ENCODE data around the gene CLEC1B.
"Not testable (repeated sequence)": the region's sequence is repeated elsewhere in the genome, so short reads cannot be mapped to it uniquely, and the experiment has no call there.

Gene CLEC1B

GRCh38 chr12:9973949-9974348 is 25.0 kb downstream of the CLEC1B start:
- DNase-seq = no peak

DNA sequence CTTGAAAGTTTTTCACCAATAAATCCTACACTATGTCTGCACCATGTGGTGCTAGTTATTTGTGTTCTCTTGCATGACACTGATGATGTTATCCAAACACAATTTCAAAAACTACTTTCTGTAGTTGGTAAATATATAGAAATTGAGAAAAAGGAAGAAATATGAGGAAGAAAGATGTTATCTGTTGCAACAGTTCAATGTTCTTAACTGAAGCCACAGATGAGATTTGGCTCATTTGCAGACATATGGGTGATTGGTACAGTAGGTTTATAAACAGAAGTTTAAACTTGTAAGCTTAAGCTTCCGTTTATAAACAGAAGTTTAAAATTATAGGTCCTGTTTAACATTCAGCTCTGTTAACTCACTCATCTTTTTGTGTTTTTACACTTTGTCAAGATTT is 27.7 kb downstream of the CLEC1B start, which contains the start of gene CLEC12A:
Gene CLEC12A, plus strand, starts transcription at position 229 of the 400 bp plus-strand sequence. CDS start 188 bp downstream, outside the sequence.
- no peak for DNase-seq

DNA sequence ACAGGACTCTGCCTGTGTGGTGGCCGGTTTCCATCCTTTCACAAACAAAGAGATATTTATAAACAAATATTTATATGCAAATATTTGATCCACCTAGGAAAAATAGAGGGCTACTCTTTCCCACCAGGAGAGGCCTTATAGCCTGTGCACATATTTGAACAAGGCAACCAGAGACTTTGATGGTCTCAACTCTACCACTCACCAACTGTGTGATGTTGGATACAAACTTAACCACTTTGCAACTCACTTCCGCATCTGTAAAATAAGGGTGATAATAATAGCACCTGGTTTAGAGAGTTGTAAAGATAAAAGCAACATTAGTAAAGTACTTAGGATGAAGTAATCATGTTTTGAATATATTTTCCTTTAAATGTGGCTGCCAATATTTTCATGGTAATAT is 29.2 kb downstream of the CLEC1B start:
- no peak for DNase-seq

- no peak for DNase-seq
Observed at GRCh38 chr12:9961901-9962300, 37.0 kb downstream of the CLEC1B start.

GRCh38 chr12:9961106-9961505 is 37.8 kb downstream of the CLEC1B start:
- no peak for DNase-seq

DNA sequence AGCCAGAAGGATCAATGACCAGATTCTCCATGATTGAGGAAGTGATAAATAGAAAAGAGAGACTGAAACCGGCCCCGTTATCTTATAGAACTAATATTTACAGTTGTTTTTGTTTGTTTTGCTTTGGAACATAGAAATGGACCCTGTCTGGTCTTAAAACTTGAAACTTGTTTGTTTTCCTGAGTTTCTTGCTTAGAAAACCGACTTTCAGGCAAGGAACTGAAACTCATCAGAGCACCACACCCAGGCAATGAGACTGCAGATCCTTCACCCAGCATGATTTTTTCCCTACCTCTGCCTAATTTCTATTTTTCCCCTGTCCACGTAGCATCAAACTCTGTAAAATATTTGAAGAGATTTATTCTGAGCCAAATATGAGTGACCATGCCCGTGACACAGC is 38.3 kb downstream of the CLEC1B start:
- no peak for DNase-seq

DNA sequence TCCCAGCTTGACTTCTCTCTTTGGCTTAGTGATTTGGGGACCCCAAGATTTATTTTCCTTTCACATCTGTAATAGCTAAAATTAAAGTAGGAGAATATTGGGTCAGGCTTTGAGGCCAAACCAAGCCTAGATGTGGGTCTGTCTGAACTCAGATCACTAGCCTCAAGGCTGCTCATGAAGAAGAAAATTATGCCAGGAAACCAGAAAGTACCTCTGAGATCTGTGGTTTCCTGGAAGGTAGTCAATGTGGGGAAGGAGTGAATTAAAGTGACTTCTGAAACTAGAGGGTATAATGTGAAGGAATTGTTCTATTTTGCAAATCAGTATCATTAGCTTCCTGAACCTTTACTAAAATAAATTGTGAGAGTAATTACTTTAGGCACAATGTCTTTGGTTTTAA is 41.1 kb downstream of the CLEC1B start:
- DNase-seq = no peak

GRCh38 chr12:9952954-9953729 is 45.8 kb downstream of the CLEC1B start:
- DNase-seq = not testable (repeated sequence)

DNA sequence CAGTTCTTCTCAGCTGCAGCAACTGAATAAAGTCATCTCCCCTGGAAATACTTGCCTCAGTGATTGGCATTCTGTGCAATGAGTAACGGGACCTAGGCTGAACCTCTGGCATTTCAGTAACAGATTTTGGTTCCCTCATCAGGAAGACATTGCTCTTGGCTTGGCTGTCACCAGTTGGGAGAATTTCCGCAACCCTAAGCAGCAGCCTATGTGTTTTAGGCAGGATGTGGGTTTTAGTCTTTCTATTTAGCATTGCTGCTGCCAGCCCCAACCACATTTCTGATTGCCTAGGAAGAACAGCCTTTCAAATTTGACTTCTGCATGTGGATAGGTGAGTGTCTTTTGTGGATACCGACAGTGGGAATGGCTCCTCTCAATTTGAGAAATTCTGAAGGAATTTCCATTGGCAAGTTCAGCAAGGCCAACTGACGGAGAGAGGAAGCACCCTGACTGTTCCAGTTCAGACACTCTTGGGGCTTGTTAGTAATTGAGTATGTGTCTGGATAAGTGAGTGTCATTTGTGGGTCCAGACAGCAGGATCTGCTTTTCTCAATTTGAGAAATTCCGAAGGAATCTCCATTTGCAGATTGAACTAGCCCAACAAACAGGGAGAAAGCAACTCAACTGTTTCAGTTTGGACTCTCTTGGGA is 47.8 kb downstream of the CLEC1B start:
- peak in 1 of 2 donors; percentile 12 for DNase-seq

- no peak for DNase-seq
Observed at GRCh38 chr12:9948606-9949296, 50.2 kb downstream of the CLEC1B start.

DNA sequence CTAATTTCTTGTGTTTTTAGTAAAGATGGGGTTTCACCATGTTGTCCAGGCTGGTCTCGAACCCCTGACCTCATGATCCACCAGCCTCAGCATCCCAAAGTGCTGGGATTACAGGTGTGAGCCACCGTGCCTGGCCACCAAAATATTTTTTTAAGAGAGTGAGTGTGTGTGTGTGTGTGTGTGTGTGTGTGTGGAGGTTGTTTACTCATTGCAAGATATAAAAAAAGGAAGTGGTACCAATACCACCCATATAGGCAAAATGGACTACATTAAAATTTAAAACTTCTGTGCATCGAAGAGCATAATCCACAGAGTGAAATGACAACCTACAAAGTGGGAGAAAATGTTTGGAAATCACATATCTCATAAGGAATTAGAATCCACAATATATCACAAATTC is 51.2 kb downstream of the CLEC1B start:
- DNase-seq = no peak

DNA sequence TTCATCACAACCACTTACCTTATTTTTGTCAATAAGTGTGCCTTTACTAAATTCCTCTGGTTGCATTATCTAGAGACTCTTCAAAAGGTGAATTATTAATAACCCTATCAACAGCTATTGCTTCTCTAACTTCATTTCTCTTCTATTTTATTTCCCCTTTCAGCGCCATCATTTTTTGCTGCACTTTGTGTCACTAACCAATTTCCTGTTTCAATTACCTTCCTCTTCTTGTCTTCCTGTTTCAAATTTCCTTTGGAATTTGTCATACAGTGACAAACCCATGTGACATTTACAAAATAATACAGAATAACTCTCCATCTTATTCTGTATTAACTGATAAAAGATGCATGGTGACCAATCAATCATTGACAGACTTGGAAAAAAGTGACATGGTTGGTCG is 54.5 kb downstream of the CLEC1B start:
- DNase-seq = no peak

DNA sequence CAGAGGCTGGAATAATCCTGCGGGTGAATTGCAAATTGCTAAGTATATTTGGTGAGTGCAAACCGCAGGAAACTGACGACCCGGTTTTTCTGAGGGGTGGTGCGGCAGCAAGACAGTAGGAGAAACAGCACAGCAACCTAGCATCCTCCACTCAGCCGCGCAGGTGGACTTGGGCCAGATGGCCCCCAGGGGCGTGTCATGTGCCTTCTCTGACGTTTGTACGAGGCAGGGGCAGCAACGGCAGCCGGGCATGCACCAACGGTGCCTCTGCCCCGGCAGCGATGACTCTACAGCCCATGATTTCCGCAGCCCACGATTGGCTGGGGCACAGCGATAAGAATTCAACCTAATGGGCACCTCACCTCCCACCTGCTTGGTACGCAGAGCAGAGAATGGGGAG is 55.7 kb downstream of the CLEC1B start:
- peak in 1 of 2 donors; percentile 10 for DNase-seq

Measured in activated CD4-positive, alpha-beta T cell treated with anti-CD3 and anti-CD28 coated beads for 4 hours (primary cell).